ENCODE results near the gene CRIP1.

DNA sequence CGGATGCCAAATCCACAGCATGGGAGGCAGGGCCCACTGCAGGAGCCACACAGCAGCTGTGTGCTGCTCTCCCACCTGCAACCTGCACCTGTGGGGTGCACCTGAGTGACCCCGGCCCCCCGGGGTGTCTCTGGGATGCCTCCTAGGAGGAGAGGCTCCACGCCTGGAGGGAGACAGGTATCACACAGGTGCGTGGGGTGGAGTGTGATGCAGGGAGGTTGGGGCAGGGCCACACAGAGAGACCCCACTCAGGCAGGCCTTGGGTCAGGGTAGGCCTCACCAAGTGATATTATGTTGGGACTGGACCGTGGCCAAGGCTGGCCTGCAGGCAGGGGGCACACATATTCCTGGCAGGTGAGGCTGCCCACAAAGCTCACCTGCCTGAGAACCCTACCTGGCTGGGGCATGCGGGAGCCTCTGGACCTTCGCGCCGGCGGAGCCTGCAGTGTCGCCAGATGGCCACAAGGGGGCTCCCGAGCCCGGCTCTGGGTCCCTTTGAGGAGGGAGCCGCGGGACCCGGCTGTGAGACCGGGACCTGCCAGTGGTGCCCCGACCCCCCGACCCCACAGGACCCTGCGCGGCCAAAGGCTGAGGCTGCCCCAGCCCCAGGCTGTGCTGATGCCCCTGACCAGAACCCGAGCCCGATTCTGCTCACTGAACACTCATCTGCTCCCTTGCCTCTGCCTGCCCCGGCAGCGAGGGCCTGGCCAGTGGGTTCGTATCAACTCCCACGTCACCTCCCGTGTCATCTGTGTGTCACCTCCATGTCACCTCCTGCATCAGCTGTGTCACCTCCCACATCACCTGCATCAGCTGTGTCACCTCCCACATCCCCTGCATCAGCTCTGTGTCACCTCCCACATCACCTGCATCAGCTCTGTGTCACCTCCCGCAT lies 51.1 kb downstream of the CRIP1 start:
- TF ChIP-seq POLR2A (IDR thresholded peaks at IDR 0.05; ENCODE audit: low read depth) = no peak
- TF ChIP-seq POLR2AphosphoS5 (IDR thresholded peaks at IDR 0.05) = no peak
